GM18505 (cell line): Measurements from ENCODE around the gene KCND2.

Source experiments
- ATAC-seq: cut with Tn5 transposase; IDR thresholded peaks from one replicate; pipeline ENCODE4 v1.9.1; 2021; ENCODE audit not compliant: unreplicated experiment
- POLR2A ChIP-seq: IDR thresholded peaks from 4 replicates; pipeline ENCODE4 v1.6.1; 2011; ENCODE audit warnings: borderline replicate concordance; ENCODE audit not compliant: insufficient read depth, insufficient read length; ENCODE audit errors: extremely low read depth

The KCND2 gene

DNA sequence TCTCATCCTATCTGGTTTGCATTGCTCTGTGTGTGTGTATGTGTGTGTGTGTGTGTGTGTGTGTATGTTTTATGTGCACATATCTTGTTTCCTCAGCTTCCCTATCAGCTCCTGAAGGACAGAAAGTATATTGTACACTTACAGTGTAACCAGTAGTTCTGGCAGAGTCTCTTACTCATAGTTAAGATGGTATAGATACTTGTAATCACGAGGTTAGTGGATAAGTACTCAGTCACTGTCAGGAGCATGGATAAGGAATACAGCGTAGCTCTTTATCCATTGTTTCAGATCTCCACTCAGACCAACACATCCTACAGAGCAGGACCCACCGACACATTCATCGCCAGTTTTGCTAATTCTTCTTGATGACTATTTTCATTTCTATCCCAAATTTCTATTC, 309.9 kb downstream of the KCND2 start:
- no peak for TF ChIP-seq POLR2A
- no peak for ATAC-seq

DNA sequence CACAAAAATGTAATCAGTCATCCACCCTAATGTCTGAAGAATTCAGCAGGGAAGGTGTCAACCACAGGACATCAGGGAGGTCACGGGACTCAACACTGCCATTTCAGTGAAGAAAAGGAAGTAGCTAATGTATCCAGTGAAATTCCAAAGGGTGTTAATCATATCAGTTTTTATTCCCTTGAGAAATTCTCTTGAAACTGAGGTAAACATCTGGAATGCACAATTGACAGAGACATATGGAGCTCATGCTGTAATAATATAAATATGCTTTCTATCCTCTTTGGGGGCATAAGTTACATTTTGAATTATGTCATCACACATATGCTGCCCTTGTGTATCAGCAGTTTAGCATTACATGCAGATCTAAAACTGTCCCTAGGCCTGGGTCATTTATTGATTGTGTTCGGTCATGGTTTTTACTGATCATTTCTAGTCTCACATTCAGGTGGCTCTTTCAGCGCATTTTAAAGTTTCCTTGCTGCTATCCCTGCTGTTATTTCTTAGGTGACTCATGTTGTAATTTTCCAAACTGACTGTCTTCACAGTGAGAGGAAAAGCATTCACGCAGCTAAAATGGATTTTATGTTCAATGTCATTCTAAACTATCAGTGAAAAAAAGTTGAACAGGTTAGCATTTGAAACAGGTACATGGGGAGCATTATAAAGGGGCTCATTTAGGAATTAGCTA, 311.1 kb downstream of the KCND2 start:
- no peak for TF ChIP-seq POLR2A
- no peak for ATAC-seq

GRCh38 chr7:120586571-120586970, 313.6 kb downstream of the KCND2 start:
- no peak for TF ChIP-seq POLR2A
- no peak for ATAC-seq

- ATAC-seq, result no peak
- TF ChIP-seq POLR2A, result no peak
Observed at GRCh38 chr7:120587243-120587642, 314.3 kb downstream of the KCND2 start.

DNA sequence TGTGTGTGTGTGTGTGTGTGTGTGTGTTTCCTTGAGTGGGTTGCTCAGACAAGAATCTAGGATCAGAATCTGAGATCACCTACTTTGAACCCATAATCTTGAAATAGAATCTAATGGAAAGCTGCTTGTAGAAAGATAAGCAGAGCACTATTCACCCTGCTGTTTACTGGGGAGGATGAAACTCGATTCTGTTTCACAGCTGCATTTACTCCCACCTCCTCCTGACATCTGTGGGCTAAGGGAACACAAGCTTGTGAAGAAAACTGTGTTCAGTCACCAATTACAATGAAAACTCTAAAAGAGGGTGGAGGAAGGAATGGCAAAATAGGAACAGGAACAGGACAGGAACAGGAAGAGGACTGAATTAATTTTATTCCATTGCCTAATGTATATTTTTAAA, 315.4 kb downstream of the KCND2 start:
- ATAC-seq, result no peak
- no peak for TF ChIP-seq POLR2A

DNA sequence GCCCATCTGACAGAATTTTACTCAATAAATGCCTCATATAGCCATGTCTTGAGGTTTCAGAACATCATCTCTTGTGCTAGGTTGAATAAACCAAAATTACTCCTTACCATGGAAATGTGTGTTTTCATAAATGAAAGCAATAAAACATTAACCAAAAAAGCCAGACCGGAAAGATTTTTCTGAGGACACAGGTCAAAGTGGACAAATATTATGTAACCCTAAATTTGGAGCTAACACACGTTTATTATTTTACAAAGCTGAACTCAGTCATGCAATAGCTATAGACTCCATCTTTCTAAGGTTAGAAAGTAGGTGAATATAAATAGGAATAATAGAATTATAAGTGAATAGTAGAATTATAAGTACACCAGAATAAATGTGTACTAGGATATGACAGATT, 315.9 kb downstream of the KCND2 start:
- no peak for ATAC-seq
- TF ChIP-seq POLR2A, result no peak

DNA sequence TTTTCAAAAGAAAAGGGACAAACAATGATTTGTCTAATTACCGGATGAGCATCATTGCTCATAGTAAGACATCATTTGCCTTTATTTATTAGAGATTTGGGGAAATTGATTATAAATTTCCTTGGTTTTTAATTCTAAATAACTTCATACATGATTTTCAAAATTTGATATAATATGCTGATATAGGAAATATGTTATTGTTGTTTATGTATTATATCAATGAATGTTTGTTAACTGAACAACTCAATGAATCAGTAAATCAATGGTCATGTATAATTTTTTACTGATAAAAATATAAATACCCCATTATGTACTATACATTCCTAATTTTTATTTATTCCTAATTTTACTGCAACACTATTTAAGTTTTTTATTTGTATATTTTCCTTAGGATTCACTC, 327.6 kb downstream of the KCND2 start:
- no peak for TF ChIP-seq POLR2A
- ATAC-seq, result no peak

DNA sequence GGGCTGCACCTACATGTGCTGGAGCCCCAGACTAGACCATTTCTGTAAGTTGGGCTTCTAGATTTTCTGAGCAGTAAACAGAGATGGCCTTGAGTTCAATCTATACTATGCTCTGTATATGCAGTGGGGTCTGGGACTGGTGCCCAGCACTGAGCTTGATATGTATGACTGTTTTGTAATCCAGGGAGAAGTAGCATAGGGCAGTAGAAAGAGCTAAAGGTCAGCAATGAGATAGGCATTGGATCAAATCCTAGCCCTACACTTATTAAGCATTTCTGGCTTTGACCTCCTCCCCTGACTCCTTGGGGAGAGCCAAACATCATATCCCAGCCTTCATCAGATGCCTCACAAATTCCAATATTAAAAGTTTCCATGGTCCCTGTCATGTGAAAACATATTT, 330.4 kb downstream of the KCND2 start:
- ATAC-seq, result no peak
- TF ChIP-seq POLR2A, result no peak

GRCh38 chr7:120609136-120609753, 336.3 kb downstream of the KCND2 start:
- no peak for ATAC-seq
- TF ChIP-seq POLR2A, result no peak

- TF ChIP-seq POLR2A, result no peak
- ATAC-seq, result no peak
Observed at GRCh38 chr7:120611975-120612374, 339.0 kb downstream of the KCND2 start.

- no peak for ATAC-seq
- no peak for TF ChIP-seq POLR2A
Observed at GRCh38 chr7:120615703-120616102, 342.7 kb downstream of the KCND2 start.

GRCh38 chr7:120617275-120617674, 344.3 kb downstream of the KCND2 start:
- TF ChIP-seq POLR2A, result no peak
- no peak for ATAC-seq

DNA sequence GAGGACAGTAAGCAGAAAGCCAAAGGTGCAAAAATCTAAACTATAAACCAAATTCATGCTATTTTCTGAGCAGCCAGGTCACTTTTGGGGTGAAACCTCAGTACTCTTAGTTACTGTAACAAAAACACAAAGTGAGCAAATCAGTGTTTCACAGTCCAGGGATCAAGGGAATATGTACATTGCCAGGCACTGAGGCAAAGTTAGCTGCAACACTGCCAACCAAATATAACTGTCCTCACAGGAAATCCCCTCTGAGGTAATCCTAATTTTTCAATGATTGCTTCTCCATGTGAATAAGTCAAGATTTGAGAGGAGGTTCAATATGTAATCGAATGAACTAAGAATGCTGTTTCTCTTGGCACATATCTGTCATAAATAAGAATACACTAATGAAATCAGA, 355.3 kb downstream of the KCND2 start:
- no peak for ATAC-seq
- TF ChIP-seq POLR2A, result no peak

DNA sequence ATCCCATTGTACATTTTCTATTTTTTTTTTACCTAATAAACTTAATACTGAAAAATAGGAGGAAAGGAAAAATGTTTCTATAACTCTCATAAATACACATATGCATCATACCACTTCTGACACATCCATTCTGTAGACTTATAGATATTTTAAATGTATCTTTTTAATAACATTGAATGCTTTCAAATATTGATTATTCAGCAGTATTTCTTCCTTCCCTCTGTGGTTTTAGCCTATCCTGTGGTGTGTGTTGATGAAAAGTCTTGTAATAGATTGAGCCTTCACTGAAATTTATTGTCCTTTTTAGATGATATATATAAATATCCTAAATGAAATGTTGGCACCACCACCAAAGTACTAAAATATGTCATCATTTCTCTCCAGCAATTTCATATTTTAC, 366.9 kb downstream of the KCND2 start:
- TF ChIP-seq POLR2A, result no peak

More for the DNA sequence above, 366.9 kb downstream of the KCND2 start:
- no peak for ATAC-seq
